Thoracic aorta (tissue), 2 donors: ENCODE data around the gene ZNF229. TPM values are rescaled to one million over a fixed set of nuclear protein-coding genes. Genes with fewer than 3 reads are reported as not detected.
A peak's percentile ranks its signal among the peaks of the same experiment; 100 is the strongest.
"Not testable (repeated sequence)": the region's sequence is repeated elsewhere in the genome, so short reads cannot be mapped to it uniquely, and the experiment has no call there.

Source experiments
- ATAC-seq: fragments of 150-250 bp; one replicate; pipeline ENCODE4 v1.8.0; 2017; ENCODE audit warnings: low read depth; ENCODE audit not compliant: insufficient number of reproducible peaks, low FRiP score
- DNase-seq: peaks from one replicate; pipeline ENCODE4 v3.0.0-alpha.2; 2020; ENCODE audit warnings: low spot score
- H3K27ac ChIP-seq, 2 donors: fragments of 200-600 bp; sonication (generic); 1 replicate in 1 of 2; 2 replicates in 1 of 2; pipeline ENCODE4 v1.5.1; 2016; ENCODE audit warnings: mild to moderate bottlenecking in 2 of 2, moderate library complexity in 2 of 2
- H3K27me3 ChIP-seq: fragments of 200-600 bp; sonication (generic); replicated peaks from 2 replicates; pipeline ENCODE4 v1.6.0; 2016; ENCODE audit warnings: mild to moderate bottlenecking; ENCODE audit not compliant: insufficient read depth
- H3K36me3 ChIP-seq: fragments of 200-600 bp; sonication (generic); one replicate; pipeline ENCODE4 v1.5.1; 2016
- H3K4me1 ChIP-seq, 2 donors: fragments of 200-600 bp; sonication (generic); 1 replicate in 1 of 2; 2 replicates in 1 of 2; pipeline versions ENCODE4 v1.5.1 to v1.6.0; 2016; ENCODE audit warnings: low read depth in 2 of 2, mild to moderate bottlenecking in 1 of 2; ENCODE audit not compliant: control insufficient read depth in 1 of 2
- H3K4me3 ChIP-seq: fragments of 200-600 bp; sonication (generic); 2 replicates; pipeline ENCODE4 v1.5.1; 2016; ENCODE audit warnings: mild to moderate bottlenecking
- H3K9me3 ChIP-seq: fragments of 200-600 bp; sonication (generic); 2 replicates; pipeline ENCODE4 v1.5.1; 2016
- CTCF ChIP-seq: fragments of 200-600 bp; sonication (generic); IDR thresholded peaks from one replicate; pipeline ENCODE4 v1.5.1; 2019; ENCODE audit warnings: antibody characterized with exemption
- total RNA-seq, 2 donors: library from RNA; depleted of rRNA; stranded (reverse); fragments of >200 nt; gene quantifications; one replicate each; pipeline versions ENCODE4 v1.1.0 to v1.2.3, GENCODE V29; 2016

Gene ZNF229
- 1 to 10 TPM; 2.3 to 4.1 TPM for total RNA-seq

- ATAC-seq: no peak
- Histone ChIP-seq H3K27me3 (no peaks in the 10 kb centered on the region), H3K4me1 (peaks cover 0 to 9% of the 10 kb centered on the region in 2 donors), H3K36me3 (peaks cover 14% of the 10 kb centered on the region), H3K9me3 (peaks cover 43% of the 10 kb centered on the region), H3K4me3 (peak within 1 kb of the TSS; percentile 82), H3K27ac (no peak within 1 kb of the TSS)
- DNase-seq: peak; percentile 41
- no peak for TF ChIP-seq CTCF
Observed at GRCh38 chr19:44447916-44448674, at the start of gene ZNF229. TSS of gene ZNF229 (minus strand) at chr19:44448472. CDS start at chr19:44442847, 5,625 bp downstream.

- Histone ChIP-seq H3K27ac (no peak overlapping the region), H3K9me3 (peaks cover 56% of the 10 kb centered on the region), H3K27me3 (no peaks in the 10 kb centered on the region), H3K4me1 (peaks cover 11 to 17% of the 10 kb centered on the region in 2 donors), H3K36me3 (peaks cover 55% of the 10 kb centered on the region), H3K4me3 (no peak overlapping the region)
- ATAC-seq (no peak), DNase-seq (no peak)
- no peak for TF ChIP-seq CTCF
Observed at GRCh38 chr19:44496711-44497110, 48.4 kb upstream of the ZNF229 start.

GRCh38 chr19:44476559-44477408 is 28.5 kb upstream of the ZNF229 start:
- no peak for DNase-seq
- no peak for TF ChIP-seq CTCF
- H3K9me3 ChIP-seq: peaks cover 97% of the 10 kb centered on the region
- H3K27me3 ChIP-seq: no peaks in the 10 kb centered on the region
- no peak overlapping the region for H3K4me3 ChIP-seq
- ATAC-seq: no peak
- H3K27ac ChIP-seq: no peak overlapping the region
- no peaks in the 10 kb centered on the region for H3K4me1 ChIP-seq
- peaks cover 50% of the 10 kb centered on the region for H3K36me3 ChIP-seq

- H3K4me3 ChIP-seq, DNase-seq, H3K4me1 ChIP-seq, H3K27ac ChIP-seq, ATAC-seq, H3K36me3 ChIP-seq, H3K27me3 ChIP-seq: not testable (repeated sequence)
- peaks cover 74% of the 10 kb centered on the region for H3K9me3 ChIP-seq
Observed at GRCh38 chr19:44468730-44469129, 20.5 kb upstream of the ZNF229 start.

- H3K27me3 ChIP-seq, DNase-seq, H3K4me1 ChIP-seq, H3K4me3 ChIP-seq, H3K27ac ChIP-seq, ATAC-seq, H3K36me3 ChIP-seq: not testable (repeated sequence)
- peaks cover 31% of the 10 kb centered on the region for H3K9me3 ChIP-seq
Observed at GRCh38 chr19:44462600-44463286, 14.5 kb upstream of the ZNF229 start.

- H3K9me3 ChIP-seq: peaks cover 23% of the 10 kb centered on the region
Observed at GRCh38 chr19:44456016-44456415, 7.7 kb upstream of the ZNF229 start.

More at GRCh38 chr19:44456016-44456415, 7.7 kb upstream of the ZNF229 start:
- not testable (repeated sequence) for ATAC-seq, H3K4me1 ChIP-seq, H3K27ac ChIP-seq, DNase-seq, H3K36me3 ChIP-seq, H3K27me3 ChIP-seq, H3K4me3 ChIP-seq
